Stimulated activated CD4-positive, alpha-beta T cell treated with anti-CD3 and anti-CD28 coated beads, TNF-alpha, amount 100 ng/mL, for 4 hours (primary cell): Measurements from ENCODE around the gene CHD5.
"Not testable (repeated sequence)": the region's sequence is repeated elsewhere in the genome, so short reads cannot be mapped to it uniquely, and the experiment has no call there.

Experiments used
- DNase-seq, 3 experiments: peaks; one replicate each; pipeline ENCODE4 v3.0.0-alpha.2; 2020; ENCODE audit warnings: low read depth in 3 of 3

The CHD5 gene

DNA sequence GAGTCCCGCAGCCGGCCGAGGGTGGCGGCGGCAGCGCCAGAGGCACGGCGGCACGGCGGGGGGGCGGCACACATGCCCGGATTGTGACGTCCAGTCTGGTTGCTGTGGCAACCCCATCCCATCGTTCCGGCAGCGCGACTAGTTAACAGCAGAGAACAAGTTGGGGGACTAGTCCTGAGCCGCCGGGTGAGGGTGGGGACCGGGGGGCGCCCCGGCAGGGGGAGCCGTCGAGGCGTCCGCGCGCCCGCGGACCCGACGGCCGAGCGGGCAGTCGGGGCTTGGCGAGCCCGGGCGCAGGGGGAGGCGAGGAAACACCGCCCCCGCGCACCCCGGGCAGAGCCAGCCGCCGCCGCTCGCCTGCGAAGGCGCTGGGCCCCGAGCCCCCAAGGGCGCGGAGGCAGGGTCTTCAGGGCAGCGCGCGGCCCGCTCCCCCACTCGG lies at the start of gene CHD5:
Gene CHD5, minus strand, starts transcription at position 54 of the 439 bp plus-strand sequence. CDS start 298 bp downstream, outside the sequence.
- DNase-seq = no peak

- no peak for DNase-seq
Measured at GRCh38 chr1:6225651-6226050, 45.5 kb upstream of the CHD5 start.

DNA sequence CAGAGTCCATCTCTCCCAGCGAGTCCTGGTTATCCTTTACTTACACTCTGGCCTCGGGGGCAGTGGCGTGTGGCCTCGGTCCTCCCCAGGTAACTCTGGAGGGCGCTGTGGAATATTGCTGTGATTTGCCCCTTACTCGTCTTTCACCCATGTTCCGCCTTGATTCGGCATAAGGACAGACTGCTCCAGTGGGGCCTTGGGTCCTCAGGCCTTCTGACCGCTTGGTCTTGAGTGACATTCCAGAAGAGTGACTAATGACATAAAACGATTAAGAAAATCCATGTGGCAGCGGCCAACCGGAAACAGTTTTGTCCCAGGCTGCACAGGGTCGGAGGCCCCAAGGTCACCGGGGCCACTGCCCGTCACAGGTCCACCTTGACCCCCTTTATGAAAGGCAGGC lies 44.6 kb upstream of the CHD5 start:
- no peak for DNase-seq

- no peak for DNase-seq
Measured at GRCh38 chr1:6223617-6224016, 43.5 kb upstream of the CHD5 start.

GRCh38 chr1:6222636-6223035 lies 42.5 kb upstream of the CHD5 start:
- no peak for DNase-seq

- no peak for DNase-seq
Measured at GRCh38 chr1:6221210-6221784, 41.2 kb upstream of the CHD5 start.

DNA sequence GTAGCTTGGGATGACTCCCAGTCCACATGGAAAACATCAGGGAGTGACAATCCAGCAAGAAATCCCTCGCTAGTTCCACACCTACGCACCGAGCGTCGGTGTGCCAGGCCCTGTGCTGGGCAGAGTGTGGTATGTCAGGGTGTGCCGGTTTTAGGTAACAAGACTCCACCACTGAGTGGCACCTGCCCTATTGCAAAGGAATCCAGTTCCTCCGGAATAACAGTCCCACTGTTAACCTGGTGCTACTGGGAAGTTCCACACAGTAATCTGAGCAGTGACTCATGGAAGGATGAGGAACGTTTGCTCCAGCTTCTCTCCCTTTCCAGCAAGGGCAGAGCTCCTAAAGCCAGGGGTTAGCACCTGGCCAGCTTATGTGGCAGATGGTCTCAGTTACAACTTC lies 40.1 kb upstream of the CHD5 start:
- no peak for DNase-seq

- not testable (repeated sequence) for DNase-seq
Measured at GRCh38 chr1:6219641-6220040, 39.5 kb upstream of the CHD5 start.

- DNase-seq = no peak
Measured at GRCh38 chr1:6218375-6219164, 38.4 kb upstream of the CHD5 start.

DNA sequence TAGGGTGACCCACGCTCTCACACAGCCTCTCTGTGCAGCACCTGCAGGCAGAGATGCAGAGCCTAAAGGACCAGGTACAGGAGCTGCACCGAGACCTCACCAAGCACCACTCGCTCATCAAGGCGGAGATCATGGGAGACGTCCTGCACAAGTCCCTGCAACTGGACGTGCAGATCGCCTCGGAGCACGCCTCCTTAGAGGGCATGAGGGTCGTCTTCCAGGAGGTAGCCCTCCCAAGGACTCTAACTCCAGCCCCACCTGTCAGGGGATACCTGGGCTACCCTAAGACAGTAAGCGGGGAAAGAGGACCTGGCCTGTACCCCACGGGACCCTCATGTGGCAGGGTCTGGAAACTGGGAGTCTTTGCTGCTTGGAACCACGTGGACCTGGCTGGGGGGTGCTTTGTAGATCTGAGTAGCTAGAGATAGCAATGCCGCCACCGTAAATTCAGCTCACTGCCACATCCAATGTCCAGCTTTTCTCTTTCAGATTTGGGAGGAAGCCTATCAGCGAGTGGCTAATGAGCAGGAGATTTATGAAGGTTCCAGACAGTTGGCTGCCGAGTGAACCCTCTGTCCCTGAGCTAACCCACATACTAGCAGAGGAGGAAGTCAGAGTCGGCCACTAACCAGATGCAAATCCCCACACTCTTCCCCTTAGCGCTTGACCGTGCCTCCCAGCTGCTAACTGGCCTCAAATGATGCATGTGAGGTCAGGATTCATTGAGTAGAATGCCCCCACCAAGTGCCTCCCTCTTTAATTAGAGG lies 32.3 kb upstream of the CHD5 start:
- no peak for DNase-seq

DNA sequence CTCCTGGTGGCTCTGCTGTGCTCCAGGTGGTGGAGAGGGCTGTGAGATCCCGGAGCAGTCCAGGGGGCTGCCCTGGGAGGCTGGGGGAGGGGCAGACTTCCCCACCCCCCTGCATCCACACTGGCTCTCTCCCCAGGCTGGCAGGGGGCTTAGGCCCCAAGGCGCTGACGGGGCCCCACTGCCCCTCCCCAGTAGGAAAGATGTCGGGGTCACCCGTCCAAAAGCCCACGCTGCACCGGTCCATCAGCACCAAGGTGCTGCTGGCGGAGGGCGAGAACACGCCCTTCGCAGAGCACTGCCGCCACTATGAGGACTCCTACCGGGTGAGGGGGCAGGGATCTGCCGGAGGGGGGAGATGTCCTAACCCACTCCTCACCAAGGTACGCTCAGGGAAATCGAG lies 31.6 kb upstream of the CHD5 start:
- no peak for DNase-seq

- no peak for DNase-seq
Measured at GRCh38 chr1:6210591-6211355, 30.7 kb upstream of the CHD5 start.

GRCh38 chr1:6209661-6210580 lies 29.8 kb upstream of the CHD5 start:
- DNase-seq = no peak

DNA sequence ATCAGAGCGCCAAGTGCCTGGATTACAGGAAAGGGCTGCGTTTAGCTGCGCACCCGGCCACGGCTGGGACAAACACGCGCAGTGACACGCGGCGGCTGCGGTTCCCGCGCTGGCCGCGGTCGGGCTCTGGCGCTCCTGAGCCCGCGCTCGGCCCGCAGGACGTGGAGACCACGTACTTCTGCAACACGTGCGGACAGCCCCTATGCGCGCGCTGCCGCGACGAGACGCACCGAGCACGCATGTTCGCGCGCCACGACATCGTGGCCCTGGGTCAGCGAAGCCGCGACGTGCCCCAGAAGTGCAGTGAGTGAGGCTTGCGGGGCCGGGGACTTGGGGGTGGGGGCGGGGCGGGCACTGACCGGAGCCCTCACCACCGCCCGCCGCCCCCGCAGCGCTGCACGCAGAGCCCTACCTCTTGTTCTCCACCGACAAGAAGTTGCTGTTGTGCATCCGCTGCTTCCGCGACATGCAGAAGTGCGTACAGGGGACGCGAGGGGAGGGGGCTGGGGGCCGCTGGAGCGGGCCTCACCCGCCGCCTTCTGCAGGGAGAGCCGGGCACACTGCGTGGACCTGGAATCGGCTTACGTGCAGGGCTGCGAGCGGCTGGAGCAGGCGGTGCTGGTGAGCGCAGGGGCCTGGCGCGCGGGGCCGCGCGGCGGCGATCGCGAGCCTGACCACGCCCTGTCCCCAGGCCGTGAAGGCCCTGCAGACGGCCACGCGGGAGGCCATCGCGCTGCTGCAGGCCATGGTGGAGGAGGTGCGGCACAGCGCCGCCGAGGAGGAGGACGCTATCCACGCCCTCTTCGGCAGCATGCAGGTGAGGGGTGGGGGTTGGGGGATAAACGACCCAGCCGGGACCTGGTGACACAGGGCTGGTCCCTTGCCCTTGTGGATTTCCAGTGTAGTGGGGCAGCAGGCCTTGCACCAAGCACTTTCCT lies 28.9 kb upstream of the CHD5 start:
- DNase-seq = no peak

GRCh38 chr1:6207921-6208320 lies 27.8 kb upstream of the CHD5 start:
- DNase-seq = no peak

- DNase-seq = no peak
Measured at GRCh38 chr1:6207075-6207885, 27.2 kb upstream of the CHD5 start.

DNA sequence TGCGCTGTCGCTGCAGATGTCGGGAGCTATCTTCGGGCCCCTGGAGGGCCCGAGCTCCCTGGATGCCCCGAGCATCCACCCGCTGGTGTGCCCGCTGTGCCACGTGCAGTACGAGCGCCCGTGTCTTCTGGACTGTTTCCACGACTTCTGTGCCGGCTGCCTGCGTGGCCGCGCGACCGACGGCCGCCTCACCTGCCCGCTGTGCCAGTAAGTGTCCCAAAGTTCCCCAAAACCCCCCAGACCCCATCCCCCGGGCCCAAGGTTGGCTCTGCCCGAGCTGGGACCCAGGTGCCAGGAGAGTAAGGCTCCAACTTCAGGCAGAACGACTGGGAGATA lies 26.4 kb upstream of the CHD5 start:
- no peak for DNase-seq

DNA sequence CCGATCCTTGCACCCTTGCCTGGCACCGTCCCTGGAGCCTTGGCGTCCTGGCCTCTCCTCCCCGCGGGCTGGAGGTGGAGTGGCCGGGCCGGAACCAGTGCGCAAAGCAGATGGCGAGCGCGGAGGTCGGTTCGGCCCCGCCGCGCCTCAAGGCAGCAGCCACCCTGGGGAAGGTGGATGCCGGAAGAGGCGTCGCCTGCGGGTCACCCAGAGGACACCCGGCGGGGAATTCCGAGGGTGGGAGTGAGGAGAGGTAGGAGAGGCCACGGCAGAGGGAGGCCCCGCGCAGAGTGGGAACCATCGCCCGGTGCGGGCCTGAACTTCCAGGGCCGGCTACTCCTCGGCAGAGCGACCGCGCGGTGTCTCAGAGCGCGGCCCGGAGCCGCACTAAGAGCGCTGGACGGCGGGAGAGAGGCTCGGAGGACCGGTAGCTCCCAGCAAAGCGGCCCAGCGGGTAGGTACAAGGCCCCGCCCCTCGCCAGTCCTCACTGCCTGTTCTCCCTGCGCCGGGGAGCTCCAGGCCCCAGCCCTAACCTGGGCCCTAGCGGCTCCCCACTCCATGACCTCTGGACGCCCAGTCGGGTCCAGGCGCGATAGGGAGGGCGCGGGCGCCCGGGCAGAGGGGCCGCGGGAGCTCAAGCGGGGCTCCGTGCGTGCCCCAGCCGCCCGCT lies 25.9 kb upstream of the CHD5 start, which contains the start of gene RNF207:
Gene RNF207, plus strand, starts transcription at position 271 of the 671 bp plus-strand sequence. CDS start 417 bp downstream, outside the sequence.
- DNase-seq = peak; percentile 35 to 49 (median 42)
